NT2/D1 (cell line): ENCODE results near the gene PTPRB.

Experiments
- SUZ12 ChIP-seq: IDR thresholded peaks from 2 replicates; pipeline ENCODE4 v1.6.1; 2011; ENCODE audit not compliant: insufficient read length, insufficient read depth; ENCODE audit errors: extremely low read depth
- YY1 ChIP-seq: IDR thresholded peaks from 2 replicates; pipeline ENCODE4 v1.6.1; 2011; ENCODE audit not compliant: insufficient read length, insufficient read depth
- ZNF274 ChIP-seq: IDR thresholded peaks from 2 replicates; pipeline ENCODE4 v1.6.1; 2011; ENCODE audit warnings: mild to moderate bottlenecking, low read depth, low read length

DNA sequence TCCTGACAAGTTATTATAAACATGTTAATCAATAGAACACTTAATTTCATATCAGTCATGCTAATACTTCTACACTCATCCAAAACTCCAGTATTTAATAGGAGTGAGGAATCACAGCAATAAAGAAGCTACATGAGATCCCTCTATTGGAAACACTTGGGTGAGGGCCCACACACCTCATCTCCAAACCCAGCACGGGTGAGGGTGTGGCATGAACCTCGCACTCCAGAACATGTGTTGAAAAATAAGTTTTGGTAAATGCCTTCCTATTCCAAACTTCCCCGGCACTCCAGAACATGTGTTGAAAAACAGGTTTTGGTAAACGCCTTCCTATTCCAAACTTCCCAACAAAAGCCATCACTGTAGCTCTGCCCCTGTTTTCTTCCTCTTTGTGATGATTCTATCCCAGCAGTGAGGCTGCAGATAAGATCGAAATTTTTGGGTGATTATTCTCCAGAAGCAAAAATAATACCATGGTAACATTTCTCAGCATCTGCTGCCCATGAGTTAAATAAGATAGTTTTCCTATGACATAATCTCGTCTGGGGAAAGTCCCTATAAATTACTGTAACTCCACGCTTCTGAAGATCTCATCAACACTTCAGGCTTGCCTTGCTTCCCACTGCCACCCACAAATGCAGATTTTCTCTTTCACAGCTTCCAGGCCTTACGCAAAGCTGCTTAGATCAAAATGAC lies 24.4 kb upstream of the PTPRB start:
- TF ChIP-seq ZNF274, result no peak
- no peak for TF ChIP-seq SUZ12
- no peak for TF ChIP-seq YY1
